NCI-H187 (cell line): ENCODE measurements around the gene STOM.
A peak's percentile ranks its signal among the peaks of the same experiment; 100 is the strongest.
"Not testable (repeated sequence)": the region's sequence is repeated elsewhere in the genome, so short reads cannot be mapped to it uniquely, and the experiment has no call there.

Experiments used
- DNase-seq, 2 experiments: peaks; one replicate each; lab custom pipeline; 2025; lab: John Stamatoyannopoulos, UW

The STOM gene, protein sequence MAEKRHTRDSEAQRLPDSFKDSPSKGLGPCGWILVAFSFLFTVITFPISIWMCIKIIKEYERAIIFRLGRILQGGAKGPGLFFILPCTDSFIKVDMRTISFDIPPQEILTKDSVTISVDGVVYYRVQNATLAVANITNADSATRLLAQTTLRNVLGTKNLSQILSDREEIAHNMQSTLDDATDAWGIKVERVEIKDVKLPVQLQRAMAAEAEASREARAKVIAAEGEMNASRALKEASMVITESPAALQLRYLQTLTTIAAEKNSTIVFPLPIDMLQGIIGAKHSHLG

DNA sequence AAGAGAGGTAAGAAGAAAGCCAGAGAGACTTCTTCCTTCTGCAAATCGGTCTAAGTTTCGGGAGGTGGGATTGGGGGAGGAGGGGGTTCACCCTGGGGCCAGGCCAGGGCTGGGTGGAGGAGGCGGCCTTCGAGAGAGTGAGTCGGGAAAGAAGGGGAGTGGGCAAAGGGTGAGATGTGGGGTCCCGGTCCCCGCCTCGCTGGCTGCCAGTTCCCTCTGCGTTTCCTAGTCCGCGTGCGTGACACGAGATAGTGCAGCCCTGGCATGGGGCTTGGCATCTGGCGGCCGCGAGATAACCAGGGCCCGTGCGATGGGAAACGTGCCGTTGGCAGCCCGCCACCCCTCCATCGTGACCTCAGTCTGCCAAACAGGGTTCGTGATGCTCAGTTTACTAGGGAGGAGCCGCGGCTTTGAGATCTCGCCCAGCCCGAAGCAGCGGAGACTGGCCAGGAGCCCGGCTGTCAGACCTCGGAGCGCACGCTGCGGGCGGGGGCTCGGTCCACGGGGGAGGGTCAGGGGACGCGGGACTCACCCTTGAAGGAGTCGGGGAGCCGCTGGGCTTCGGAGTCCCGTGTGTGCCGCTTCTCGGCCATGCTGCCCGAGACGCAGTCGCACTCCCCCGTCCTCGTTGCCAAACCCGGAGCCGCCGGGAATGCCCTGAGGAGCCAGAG, at the start of gene STOM:
Gene STOM, minus strand, starts transcription at position 656 of the 671 bp plus-strand sequence. Its CDS starts 63 bp downstream, at position 593.
- DNase-seq: no peak

GRCh38 chr9:121411993-121412392, 41.9 kb upstream of the STOM start:
- no peak for DNase-seq

DNA sequence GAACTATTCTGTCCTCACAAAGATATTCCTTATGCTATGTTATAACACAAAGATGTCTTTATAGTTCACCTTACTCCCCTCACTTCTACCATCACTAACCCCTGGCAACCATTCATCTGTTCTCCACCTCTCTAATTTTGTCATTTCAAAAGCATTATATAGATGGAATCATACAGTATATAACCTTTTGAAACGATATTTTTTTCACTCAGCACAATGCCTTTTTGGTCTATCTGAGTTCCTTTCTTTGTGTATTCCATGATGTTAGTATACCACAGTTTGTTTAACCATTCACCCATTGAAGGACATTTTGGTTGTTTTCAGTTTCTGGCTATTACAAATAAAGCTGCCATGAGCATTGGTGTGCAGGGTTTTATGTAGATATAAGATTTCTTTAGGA, 35.8 kb upstream of the STOM start:
- no peak for DNase-seq

DNA sequence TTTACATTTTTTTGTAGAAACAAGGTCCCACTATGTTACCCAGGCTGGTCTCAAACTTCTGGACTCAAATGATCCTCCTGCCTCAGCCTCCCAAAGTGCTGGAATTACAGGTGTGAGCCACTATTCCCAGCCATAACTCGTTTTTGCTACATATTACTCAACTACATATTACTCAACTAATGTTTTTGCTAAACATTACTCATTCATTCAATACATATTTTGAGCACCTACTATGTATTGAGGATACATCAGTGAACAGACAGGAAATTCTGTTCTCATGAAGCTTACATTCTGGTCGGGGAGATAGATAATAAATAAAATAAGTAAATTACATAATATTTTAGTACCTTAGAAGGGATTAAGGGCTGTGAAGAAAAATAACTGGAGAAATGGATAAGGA, 34.9 kb upstream of the STOM start:
- DNase-seq: no peak

- peak in 1 of 2 experiments; percentile 1 for DNase-seq
These were observed 30.0 kb upstream of the STOM start for GRCh38 chr9:121399883-121400607.

DNA sequence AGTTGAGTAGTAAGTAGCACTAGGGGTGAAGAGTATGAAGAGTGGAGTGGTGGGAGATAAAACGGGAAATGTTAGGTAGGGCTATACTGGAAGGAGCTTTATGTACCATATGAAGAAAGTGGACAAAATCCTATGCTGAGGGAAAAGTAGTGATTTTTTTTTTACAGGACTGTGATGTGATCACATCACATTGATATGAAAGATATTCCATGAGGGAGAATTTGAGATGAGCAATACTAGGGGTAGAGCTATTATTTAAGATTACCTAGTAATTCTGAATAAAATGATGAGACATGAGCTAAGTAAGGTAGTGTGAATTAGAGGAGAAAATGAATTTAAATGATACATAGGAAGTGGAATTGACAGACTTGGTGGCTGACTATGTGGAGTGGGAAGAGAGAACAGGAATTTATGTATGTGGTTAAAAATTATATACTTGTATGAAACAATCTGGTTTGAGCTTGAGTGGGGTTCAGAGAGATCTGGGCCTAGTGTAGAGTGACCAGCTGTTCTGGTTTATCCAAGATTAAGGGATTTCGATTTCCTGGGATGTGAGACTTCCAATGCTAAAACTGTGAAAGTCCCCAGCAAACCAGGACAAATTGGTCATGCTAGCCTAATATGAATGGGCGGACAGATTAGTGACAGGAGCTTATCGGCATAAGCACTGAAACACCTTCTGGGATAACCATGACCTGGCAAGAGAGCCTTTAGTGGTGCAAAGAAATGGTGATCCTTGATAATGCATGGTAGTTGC, 29.3 kb upstream of the STOM start:
- no peak for DNase-seq

GRCh38 chr9:121398374-121398773, 28.3 kb upstream of the STOM start:
- DNase-seq: no peak

DNA sequence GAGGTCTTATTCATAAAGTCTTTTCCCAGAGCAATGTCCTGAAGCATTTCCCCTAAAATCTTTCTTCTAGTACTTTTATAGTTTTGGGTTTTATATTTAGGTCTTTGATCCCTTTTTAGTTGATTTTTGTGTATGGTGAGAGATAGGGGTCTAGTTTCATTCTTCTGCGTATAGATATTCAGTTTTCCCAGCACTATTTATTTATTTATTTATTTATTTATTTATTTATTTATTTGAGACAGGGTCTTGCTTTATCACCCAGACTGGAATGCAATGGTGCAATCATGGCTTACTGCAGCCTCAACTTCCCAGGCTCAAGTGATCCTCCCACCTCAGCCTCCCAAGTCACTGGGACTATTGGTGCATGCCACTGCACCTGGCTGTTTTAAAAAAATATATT, 27.2 kb upstream of the STOM start:
- DNase-seq: not testable (repeated sequence)

DNA sequence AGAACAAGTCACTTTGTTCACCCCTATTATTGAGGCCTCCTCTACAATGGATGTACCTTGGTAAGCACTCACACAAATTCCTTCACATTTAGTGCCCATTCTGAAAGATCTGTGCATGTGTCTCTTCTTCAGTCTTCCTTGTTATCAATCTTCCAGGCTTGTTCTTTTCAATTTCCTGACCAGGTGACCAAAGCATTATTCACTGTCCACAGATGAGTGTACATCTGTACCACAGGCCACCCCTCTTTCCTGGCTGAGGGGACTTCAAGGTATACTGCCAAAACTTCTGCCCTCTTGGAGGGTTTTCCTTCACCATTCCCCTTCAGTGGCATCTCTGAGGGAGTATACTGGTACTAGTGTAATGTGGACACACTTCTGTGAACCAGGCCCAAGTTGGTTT, 25.5 kb upstream of the STOM start:
- DNase-seq: no peak

GRCh38 chr9:121394292-121394691, 24.2 kb upstream of the STOM start:
- DNase-seq: no peak

GRCh38 chr9:121393318-121393717, 23.3 kb upstream of the STOM start:
- no peak for DNase-seq

DNA sequence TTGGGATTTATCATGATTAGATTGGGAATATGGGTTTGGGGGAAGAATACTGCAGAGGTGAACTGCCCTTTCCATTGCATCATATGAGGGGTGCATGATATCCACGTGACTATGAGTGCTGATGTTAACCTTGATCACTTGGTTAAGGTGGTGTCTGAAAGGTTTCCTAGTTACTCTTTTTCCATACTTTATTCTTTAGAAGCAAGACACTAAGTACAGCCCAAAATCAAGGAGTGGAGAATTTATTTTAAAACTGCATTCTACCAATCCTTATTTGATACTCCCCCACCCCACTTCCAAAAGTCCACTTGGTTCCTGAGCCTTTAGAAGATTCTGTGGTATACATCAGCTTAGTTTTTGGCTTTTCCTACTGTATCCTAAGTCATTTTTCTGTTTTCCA, 20.3 kb upstream of the STOM start:
- no peak for DNase-seq

DNA sequence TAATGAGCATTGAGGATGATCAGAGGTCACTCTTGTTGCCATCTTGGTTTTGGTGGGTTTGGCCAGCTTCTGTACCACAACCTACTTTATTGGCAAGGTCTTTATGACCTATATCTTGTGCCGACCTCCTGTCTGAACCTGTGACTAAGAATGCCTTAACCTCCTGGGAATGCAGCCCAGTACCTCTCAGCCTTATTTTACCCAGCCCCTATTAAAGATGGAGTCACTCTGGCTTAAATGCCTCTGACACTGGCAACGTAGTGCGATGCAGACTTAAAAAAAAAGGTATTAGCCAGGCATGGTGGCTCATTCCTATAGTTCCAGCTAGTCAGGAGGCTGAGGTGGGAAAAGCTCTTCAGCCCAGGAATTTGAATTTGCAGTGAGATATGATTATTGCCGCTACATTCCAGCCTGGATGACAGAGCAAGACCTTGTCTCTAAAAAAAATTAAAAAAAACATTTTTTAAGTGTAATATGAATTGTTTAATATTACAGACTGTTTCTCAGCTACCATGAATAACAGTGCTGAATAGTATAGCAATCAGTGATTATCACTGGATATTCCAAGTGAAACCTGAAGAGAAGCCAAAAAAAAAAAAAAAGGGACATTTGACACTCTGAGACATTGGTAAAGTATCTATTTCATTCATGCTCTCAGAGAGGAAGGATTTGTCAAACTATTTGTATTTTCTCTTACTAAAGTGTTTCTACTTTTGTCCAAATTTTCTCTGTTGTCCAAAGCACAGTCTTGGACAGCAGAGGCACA, 18.3 kb upstream of the STOM start:
- no peak for DNase-seq

- no peak for DNase-seq
These were observed 16.6 kb upstream of the STOM start for GRCh38 chr9:121386442-121387175.

GRCh38 chr9:121383715-121384114, 13.7 kb upstream of the STOM start:
- DNase-seq: no peak

DNA sequence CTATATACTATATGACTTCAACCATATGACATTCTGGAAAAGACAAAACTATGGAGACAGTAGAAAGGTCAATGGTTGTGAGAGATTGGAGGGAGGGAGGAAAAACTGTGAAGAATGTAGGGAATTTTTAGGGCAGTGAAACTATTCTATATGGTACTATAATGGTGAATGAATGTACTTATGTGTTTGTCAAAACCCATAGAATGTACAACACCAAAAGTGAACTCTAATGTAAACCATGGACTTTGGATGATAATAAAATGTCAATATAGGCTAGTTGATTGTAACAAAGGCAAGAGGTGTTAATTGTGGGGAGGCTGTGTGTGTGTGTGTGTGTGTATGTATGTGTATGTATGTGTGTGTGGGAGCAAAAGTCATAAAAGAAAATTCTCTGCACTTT, 10.8 kb upstream of the STOM start:
- no peak for DNase-seq

DNA sequence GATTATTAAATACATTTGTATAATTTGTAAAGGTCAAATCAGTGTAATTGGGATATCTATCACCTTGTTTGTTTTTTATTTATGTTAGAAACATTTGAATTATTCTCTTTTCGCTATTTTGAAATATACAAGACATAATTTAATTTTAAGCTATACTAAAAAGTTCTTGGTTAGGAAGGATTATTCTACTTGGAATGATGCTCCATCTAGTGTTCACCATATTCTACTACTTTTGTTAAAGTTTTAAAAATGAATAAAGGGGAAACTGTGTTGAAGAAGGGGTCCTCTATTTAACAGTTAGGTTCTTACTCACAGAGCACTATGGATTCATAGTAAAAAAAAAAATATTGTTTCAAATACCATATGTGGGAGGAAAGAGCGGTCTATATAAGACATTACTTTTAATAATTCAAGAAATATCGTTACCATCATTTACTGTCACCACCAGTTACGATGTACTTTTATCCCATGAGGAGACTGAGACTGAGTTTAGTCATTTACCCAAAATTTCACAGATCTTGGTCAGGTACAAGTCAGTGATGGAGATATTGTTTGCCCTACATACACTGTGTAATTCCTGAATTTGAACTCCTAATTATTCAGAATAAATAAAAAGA, 6.3 kb upstream of the STOM start:
- DNase-seq: no peak

DNA sequence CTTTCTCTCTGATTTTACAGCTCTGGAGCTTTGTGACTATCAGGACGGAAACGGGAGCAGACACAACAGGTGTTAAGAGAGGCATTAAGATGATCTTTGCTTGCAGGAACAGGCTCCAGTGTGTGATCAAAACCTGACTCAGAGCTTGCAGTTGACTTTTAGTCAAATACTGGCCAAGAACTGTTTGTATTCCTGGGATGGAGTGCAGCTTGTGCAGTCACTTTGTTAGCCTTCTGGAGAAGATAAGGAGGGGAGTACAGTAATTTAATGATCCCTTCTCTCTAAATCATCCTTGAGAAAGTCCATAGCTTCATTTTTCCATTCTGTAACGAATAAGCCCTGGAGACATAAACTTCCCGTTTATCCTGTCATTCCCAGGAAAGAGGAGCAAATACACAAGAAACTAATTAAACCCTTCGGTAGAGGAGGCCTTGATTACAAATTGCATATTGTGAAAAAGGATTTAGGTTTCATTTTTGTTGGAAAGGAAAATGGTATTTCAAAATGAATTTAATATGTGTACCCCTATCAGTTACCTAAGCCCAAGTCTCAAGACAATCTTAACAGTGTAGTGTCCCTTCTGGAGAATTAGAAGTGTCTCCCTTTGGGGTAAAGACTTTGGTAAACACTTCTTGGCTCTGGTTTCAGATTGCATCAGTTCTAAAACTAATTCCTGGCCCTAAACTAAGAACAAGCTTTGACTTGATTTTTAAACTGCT, 3.1 kb upstream of the STOM start:
- no peak for DNase-seq

DNA sequence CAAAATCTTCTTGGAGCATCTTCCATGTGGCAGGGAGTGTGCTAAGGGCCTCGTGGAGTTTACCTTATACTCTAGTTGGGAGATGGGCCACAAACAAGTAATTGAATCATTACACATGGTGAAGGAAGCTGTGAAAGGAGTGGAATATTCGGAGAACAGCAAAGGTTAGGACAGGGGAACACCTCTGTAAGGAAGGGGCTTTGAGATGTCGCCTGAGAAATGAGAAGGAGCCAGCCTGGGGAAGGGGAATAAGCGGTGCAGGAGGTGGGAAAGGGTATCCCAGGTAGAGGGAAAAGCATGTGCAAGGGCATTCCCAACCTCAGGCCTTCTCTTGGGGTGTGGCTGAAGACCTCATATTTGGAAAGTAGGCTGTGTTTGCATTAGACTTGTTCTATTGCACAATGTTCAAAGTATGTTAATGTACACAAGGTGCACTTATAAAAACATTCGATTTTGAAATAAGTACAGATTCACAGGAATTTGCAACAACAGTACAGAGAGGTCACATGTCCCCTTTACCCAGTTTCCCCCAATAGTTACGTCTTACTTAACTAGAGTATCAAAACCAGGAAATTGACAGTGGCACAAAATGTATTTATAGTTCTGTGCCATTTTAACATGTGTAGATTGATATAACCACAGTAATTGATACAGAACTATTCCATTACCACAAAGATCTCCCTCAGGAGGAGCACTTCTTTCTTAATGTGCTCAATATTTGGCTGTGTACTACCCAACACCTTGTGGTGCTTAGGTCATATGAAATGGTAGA, 2.4 kb upstream of the STOM start:
- DNase-seq: no peak
